ENCODE data around the gene FN3KRP. TPM values are rescaled to one million over a fixed set of nuclear protein-coding genes. Genes with fewer than 3 reads are reported as not detected.
"Not testable (repeated sequence)": the region's sequence is repeated elsewhere in the genome, so short reads cannot be mapped to it uniquely, and the experiment has no call there.

FN3KRP gene
- total RNA-seq, 6 experiments from 2014 or later, result 7.6 to 24.8 (median 14.3) TPM

DNA sequence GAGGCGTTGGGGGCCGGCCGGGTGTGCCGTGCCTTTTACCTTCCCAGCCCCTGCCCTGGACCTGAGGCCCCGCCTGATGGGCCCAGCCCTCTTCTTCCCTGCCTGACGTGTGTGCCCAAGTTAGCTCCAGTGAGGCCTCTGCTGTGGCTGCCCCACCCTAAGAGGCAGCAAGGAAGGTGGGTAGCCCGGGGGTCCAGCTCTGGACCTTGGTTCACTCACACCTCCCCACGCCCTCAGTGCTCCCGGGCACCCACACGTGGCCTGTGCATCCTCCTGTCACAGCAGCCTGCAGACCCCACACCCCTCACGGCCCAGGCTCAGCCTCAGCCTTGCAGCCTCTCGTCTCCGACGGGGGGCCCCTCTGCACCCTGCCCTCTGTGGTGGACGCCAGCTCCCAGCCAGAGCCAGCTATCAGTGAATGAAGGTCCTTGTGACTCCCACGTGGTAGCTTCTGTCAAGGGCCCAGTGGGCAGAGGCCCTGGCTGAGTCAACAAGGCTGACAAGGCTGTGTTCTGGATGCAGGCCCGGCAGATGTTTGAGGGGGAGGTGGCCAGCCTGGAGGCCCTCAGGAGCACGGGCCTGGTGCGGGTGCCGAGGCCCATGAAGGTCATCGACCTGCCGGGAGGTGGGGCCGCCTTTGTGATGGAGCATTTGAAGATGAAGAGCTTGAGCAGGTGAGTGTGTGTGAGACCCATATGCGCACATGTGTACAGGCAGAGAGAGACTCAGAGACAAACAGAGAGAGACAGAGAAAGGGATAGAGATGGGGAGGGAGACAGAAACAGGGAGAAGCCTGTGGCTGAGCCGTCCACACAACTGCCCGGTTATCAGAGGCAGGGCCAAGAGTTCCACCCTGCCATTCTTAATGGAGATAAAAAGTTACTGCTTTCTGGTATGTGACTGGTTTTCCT lies 21.7 kb downstream of the FN3KRP start:
- intact Hi-C loops (cut with DNase I), result no loop called here
- H3K27me3 ChIP-seq, result no peaks in the 10 kb centered on the region
- DNase-seq (peak; percentile 90 to 97 (median 96)), ATAC-seq (peak; percentile 77 to 83 (median 80))
- peaks cover 0 to 32% (median 7%) of the 10 kb centered on the region in 4 donors for H3K36me3 ChIP-seq
- H3K9me3 ChIP-seq, result no peaks in the 10 kb centered on the region
- peaks cover 0 to 47% (median 9%) of the 10 kb centered on the region in 4 donors for H3K4me1 ChIP-seq
- TF ChIP-seq POLR2A (IDR thresholded peaks at IDR 0.05), result no peak
- TF ChIP-seq, protein P1, sequence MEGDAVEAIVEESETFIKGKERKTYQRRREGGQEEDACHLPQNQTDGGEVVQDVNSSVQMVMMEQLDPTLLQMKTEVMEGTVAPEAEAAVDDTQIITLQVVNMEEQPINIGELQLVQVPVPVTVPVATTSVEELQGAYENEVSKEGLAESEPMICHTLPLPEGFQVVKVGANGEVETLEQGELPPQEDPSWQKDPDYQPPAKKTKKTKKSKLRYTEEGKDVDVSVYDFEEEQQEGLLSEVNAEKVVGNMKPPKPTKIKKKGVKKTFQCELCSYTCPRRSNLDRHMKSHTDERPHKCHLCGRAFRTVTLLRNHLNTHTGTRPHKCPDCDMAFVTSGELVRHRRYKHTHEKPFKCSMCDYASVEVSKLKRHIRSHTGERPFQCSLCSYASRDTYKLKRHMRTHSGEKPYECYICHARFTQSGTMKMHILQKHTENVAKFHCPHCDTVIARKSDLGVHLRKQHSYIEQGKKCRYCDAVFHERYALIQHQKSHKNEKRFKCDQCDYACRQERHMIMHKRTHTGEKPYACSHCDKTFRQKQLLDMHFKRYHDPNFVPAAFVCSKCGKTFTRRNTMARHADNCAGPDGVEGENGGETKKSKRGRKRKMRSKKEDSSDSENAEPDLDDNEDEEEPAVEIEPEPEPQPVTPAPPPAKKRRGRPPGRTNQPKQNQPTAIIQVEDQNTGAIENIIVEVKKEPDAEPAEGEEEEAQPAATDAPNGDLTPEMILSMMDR (IDR thresholded peaks at IDR 0.05), result no peak
- H3K27ac ChIP-seq, result peak overlapping the region; percentile 29 to 89 (median 77)
- no peak overlapping the region for H3K4me3 ChIP-seq
- WGBS (ENCODE audit: insufficient coverage, low coverage, low lambda C conversion rate, missing lambda C conversion rate), result 29% methylated on average over 17 of the region's 26 CpGs

DNA sequence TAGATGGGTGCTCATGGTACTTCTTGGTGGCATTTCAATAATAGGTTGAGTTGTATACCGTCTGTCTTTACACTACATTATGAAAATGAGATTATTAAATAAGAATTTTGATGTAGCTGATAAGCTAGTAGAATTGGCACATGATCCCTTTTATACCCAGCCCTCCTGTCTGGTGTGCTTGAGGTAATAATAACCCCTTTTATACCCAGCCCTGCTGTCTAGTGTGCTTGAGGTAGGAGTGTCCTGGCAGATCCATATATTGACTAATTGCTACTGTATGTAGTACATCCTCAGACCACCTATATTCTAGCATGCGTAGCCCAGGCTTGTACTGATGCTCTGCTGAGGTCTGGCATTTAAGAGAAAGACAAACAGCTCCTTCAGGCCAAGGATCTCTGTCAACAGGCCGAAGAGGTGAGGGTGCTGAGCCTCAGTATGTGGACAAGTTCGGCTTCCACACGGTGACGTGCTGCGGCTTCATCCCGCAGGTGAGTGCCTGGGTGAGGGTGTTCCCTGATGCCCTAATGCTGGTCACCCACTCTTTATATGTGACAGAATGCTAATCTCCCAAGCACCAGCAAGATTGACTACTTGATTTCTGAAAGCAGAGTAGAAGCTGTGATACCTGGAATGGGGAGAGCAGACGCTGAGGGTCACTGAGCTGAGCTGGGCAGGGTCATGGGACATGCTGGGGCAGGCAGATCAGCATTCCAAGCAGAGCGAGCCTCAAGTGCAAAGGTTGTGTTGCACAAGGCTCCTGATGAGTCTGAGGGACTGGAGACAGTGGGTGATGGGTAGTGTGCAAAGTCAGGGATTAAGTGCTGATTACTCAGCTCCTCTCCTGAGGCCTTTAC lies 24.6 kb downstream of the FN3KRP start:
- ATAC-seq (peak; percentile 82 to 86 (median 84)), DNase-seq (peak; percentile 83 to 96 (median 93))
- H3K4me1 ChIP-seq, result peaks cover 0 to 47% (median 9%) of the 10 kb centered on the region in 4 donors
- H3K4me3 ChIP-seq, result no peak overlapping the region
- H3K36me3 ChIP-seq, result peaks cover 0 to 32% (median 7%) of the 10 kb centered on the region in 4 donors
- TF ChIP-seq, protein P1 (IDR thresholded peaks at IDR 0.05), result no peak
- TF ChIP-seq POLR2A (IDR thresholded peaks at IDR 0.05), result no peak
- H3K9me3 ChIP-seq, result no peaks in the 10 kb centered on the region
- peak overlapping the region in 2 of 3 donors; percentile 42 to 72 for H3K27ac ChIP-seq
- H3K27me3 ChIP-seq, result no peaks in the 10 kb centered on the region
- 61% methylated on average over 4 of the region's 10 CpGs for WGBS (ENCODE audit: insufficient coverage, low coverage, low lambda C conversion rate, missing lambda C conversion rate)
- intact Hi-C loops (cut with DNase I), result no loop called here

DNA sequence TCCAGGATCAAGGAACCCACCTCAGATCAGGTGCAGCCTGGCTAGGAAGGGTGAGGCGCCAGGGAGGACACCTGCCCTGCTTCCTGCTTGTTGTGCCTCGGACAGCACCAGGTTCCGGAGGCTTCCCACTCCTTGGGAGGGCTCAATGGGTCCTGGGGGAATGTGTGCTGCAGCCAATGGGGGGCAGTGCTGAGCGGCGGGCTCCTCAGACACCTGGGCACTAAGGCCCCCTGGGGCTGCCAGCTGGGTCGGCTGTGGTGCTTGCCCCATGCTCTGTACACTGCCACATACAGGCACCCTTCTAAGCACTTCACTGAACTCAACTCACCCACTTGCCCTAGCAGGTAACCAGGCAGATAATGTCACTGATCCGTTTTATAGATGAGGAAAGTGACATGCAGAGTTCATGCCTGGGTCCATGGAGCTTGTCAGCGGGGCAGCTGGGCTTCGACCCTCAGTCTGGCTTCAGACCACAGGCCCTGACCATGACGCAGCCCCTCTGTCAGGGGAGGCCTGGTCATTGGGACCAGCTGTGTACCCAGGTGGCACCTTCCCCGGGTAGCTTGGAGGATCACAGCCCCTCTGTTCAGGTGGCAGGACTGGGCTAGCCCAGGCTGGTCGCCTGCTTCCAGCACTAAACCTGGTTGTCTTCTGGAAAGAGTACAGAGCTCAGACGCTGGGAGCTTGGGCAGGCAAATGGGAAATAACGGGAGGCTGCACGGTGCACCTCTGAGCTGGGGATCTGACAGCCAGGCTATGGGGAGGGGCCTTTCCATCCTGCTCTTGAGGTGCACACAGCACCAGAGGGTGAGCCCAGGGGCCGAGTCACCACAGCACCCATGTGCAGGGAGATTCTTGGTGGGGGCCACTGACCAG lies 27.1 kb downstream of the FN3KRP start:
- DNase-seq, result no peak
- H3K27me3 ChIP-seq, result no peaks in the 10 kb centered on the region
- H3K4me1 ChIP-seq, result peaks cover 0 to 29% (median 7%) of the 10 kb centered on the region in 4 donors
- peaks cover 0 to 32% (median 7%) of the 10 kb centered on the region in 4 donors for H3K36me3 ChIP-seq
- intact Hi-C loops (cut with DNase I), result no loop called here
- 100% methylated on average over 2 of the region's 16 CpGs for WGBS (ENCODE audit: insufficient coverage, low coverage, low lambda C conversion rate, missing lambda C conversion rate)
- H3K27ac ChIP-seq, result no peak overlapping the region
- H3K9me3 ChIP-seq, result no peaks in the 10 kb centered on the region
- ATAC-seq, result no peak
- TF ChIP-seq, protein P1 (IDR thresholded peaks at IDR 0.05), result no peak
- TF ChIP-seq POLR2A (IDR thresholded peaks at IDR 0.05), result no peak
- no peak overlapping the region for H3K4me3 ChIP-seq

DNA sequence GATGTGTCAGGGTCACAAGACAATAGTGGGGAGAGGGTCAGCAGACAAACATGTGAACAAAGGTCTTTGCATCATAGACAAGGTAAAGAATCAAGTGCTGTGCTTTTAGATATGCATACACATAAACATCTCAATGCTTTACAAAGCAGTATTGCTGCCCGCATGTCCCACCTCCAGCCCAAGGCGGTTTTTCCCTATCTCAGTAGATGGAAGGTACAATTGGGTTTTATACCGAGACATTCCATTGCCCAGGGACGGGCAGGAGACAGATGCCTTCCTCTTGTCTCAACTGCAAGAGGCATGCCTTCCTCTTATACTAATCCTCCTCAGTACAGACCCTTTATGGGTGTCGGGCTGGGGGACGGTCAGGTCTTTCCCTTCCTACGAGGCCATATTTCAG lies 28.2 kb downstream of the FN3KRP start:
- intact Hi-C loops (cut with DNase I); H3K27me3 ChIP-seq; ATAC-seq; H3K27ac ChIP-seq; H3K4me3 ChIP-seq; H3K9me3 ChIP-seq: not testable (repeated sequence)
- peaks cover 0 to 29% (median 7%) of the 10 kb centered on the region in 4 donors for H3K36me3 ChIP-seq
- peaks cover 0 to 21% (median 7%) of the 10 kb centered on the region in 4 donors for H3K4me1 ChIP-seq
- peak in 1 of 3 donors; percentile 7 for DNase-seq
- 80% methylated on average over 5 of the region's 7 CpGs for WGBS (ENCODE audit: insufficient coverage, low coverage, low lambda C conversion rate, missing lambda C conversion rate)
